GM18526 (cell line): ENCODE results near the gene MSL1.

Source experiments
- POLR2A ChIP-seq: IDR thresholded peaks from 3 replicates; pipeline ENCODE4 v1.6.1; 2011; ENCODE audit not compliant: insufficient read length; ENCODE audit errors: extremely low read depth

MSL1 gene

GRCh38 chr17:40107522-40108174 is 14.1 kb upstream of the MSL1 start:
- no peak for TF ChIP-seq POLR2A

- no peak for TF ChIP-seq POLR2A
These were observed 12.6 kb upstream of the MSL1 start for GRCh38 chr17:40108970-40109824.

DNA sequence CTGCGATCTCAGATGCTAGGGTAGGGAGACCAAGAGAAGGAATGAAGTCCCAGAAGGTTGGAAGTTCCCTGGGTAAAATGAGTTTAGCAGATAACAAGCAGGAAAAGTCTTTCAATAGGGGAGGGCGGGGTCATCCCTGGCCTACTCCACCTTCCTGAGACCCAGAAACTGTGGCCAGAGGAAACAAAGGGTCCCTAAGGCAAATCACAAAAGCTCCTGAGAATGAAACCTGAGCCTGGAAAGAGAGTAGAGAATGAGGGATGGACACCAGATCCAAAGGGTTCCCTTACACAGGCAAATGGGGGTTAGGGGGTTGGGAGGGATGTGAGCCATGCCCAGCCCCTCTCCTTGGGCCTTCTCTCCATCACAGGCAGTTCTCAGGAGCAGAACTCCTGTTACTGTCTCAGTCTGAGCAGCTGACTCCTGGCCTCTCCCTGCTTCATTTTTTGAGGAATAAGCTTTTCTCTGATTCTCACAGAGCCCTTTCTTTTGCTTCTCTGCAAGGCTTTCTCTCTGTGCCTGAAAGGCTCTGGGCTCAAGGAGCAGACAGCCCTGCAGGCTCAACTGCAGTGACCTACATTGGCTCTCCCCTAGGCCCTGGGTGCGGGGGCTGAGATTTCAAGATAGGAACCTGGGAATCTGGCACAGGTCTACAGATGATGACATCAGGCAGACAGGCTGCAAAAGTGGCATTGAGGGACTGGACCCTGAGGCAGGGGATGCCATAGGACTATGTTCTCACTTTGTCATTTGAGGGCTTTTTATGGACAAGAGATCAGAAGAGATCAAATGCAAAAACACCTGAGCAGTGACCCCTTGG is 11.5 kb upstream of the MSL1 start:
- TF ChIP-seq POLR2A = no peak

DNA sequence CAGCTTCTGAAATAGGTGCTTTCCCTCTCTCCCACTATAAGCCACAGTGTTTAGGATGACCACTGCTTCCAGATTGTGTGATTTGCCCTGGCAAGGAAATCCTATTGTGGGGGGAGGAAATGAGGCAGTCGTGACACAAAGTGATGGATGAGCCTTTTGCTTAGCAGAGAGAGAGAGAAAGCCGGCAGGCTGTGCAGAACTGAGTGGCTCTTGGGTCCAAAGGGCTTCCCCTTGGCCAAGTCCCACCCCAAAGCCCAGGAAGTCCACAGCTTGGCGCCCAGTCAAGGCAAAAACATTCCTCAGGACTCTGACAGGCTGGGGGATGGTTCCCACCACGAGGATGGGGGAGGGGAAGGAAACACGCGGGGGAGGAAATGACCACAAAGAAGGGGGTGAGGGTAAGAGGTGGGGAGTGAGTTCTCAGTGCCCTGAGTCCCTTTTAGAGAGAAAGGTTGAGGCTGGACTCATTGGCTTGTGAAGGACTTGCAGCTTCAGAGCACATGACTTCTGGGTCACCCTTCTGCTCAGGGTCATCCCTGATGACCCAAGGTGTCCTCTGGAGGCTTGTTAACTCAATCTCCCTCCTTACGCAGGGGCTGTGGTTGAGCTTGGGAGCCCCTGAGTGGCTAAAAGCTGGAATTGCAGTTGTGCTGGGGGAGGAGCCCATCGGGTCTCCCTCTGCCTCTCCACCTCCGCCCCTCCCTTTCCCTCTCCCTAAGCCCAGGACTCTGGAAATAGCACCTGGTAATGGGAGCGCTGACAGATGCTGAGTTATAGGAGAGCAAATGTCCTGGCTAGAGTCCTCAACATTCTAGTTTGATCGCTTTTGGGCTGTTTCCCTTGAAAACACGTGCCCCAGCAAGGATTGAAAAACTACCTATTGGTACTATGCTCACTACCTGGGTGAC is 10.3 kb upstream of the MSL1 start:
- TF ChIP-seq POLR2A = no peak

GRCh38 chr17:40112191-40112711 is 9.5 kb upstream of the MSL1 start:
- no peak for TF ChIP-seq POLR2A

DNA sequence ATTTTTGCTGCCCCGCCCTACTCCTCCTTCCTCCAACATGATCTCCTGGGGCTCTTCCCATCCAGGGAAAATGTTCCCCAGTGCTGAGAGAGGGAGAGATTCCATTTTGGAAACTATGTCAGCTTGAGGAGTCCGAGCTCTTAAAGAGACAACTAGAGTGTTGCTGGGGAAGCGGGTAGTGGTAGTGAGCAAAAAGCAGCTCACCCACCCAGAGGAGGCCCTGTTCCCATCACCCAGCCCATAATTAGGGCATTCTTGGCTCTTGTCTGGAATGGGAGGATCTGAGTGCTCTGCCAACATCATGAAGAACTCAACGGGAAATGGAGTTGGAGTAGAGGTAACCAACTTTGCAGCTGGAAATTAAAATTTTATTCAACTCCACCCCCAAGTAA is 9.1 kb upstream of the MSL1 start:
- TF ChIP-seq POLR2A = no peak

DNA sequence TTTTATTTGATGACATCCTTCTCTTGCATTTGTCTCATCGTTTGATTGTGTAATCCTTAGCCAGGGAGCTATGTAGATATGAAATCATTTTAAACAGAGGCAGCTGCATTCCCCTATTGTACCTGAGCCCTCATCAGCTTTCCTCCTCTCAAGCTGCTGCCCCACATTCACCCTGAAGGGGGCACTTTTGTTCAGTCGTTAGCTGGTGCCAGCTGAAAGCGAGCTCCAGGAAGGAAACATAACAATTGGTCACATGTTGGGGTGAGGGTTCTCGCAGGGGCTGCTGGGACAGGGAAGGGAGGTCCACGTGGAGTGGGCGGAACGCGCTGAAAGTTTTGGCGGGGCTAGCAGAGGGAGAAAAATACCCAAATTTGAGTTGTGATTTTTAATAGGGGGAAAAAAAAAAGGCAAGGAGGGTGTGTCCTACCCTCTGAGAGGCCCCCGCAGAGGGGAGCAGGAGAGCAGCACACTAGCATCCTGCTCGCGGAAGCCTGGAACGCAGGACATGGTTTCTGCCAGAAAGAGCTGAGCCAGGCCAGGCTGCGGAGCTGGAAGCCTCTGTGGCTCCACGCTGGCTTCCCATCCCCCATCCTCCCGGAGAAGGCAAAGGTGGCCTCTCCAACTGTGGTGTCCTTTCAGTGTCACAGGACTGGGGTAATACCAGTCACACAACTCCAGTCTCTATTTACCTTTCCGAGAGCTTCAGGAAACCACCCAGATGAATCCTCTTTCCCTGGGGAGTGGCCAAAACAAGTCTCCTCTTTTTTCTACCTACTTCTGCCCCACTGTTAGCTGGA is 8.5 kb upstream of the MSL1 start:
- peak; percentile 49 for TF ChIP-seq POLR2A

GRCh38 chr17:40113907-40114245 is 7.9 kb upstream of the MSL1 start:
- TF ChIP-seq POLR2A = no peak

DNA sequence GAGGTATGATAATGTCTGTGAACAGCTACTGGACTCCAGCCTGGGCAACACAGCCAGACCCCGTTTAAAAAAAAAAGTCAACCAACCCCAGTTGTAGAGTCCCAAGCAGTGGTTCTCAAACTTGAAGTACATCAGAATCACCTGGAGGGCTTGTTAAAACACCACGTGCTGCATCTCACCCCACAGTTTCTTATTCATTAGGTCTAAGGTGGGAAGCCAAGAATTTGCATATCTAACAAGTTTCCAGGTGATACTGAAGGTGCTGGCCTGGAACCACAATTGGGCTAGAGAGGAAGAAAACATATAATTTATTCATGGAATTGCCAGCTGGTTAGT is 6.7 kb upstream of the MSL1 start:
- no peak for TF ChIP-seq POLR2A

GRCh38 chr17:40122136-40122998 is 596 bp downstream of the MSL1 start:
- peak; percentile 38 for TF ChIP-seq POLR2A

GRCh38 chr17:40122999-40123810 is 1.4 kb downstream of the MSL1 start:
- TF ChIP-seq POLR2A = peak; percentile 19

GRCh38 chr17:40123811-40124114 is 2.0 kb downstream of the MSL1 start:
- TF ChIP-seq POLR2A = no peak
